GM12878 (cell line): ENCODE data around the gene BSN. TPM values are rescaled to one million over a fixed set of nuclear protein-coding genes. Genes with fewer than 3 reads are reported as not detected.

Experiments used
- ATAC-seq: fragments of 200-7000 bp; cut with Tn5 transposase; 3 replicates; pipeline ENCODE4 v1.9.1; 2020; ENCODE audit warnings: mild to moderate bottlenecking, moderate library complexity
- BruUV-seq: library from RNA; stranded (reverse); fragments of 400-500 nt; replicated peaks from 2 replicates; lab custom pipeline; 2021; lab: Mats Ljungman, UMichigan
- CTCF ChIA-PET: fragments of 300-600 bp; sonication (Branson Sonifier 250); formaldehyde crosslinking; extraction: SDS; loops from one replicate; lab custom pipeline; 2021; ENCODE audit warnings: inconsistent platforms; lab: Yijun Ruan, JAX
- POLR2A ChIA-PET: fragments of 350-600 bp; formaldehyde crosslinking; extraction: SDS; loops from one replicate; lab custom pipeline; 2021; ENCODE audit warnings: inconsistent platforms; lab: Charles Lee
- RAD21 ChIA-PET: fragments of 300-600 bp; sonication (Branson Sonifier 250); formaldehyde crosslinking; loops from one replicate; lab custom pipeline; 2023; ENCODE audit warnings: antibody characterized with exemption; ENCODE audit not compliant: unreplicated experiment; lab: Charles Lee
- SMC1A ChIA-PET: fragments of 300-600 bp; sonication (Branson Sonifier 250); formaldehyde crosslinking; loops from one replicate; lab custom pipeline; 2023; ENCODE audit not compliant: unreplicated experiment, uncharacterized antibody; lab: Charles Lee
- DNase-seq: peaks from one replicate; pipeline ENCODE4 v3.0.0-alpha.2; 2011; ENCODE audit warnings: low read depth, low spot score
- FAIRE-seq: peaks from 3 replicates; lab custom pipeline; 2011; peaks lifted over from hg19 to GRCh38; lab: Jason Lieb, UNC
- H2AFZ ChIP-seq: 2 replicates; pipeline ENCODE4 v1.6.0; 2011; ENCODE audit warnings: low read depth, low read length, control low read depth; ENCODE audit not compliant: control insufficient read depth
- H3K27ac ChIP-seq: 2 replicates; pipeline ENCODE4 v1.5.1; 2011; ENCODE audit warnings: control low read depth; ENCODE audit not compliant: control insufficient read depth, insufficient read depth
- H3K27me3 ChIP-seq, 2 experiments: replicated peaks in 1 of 2; 2 replicates each; pipeline versions ENCODE4 v1.6.0 to v1.6.1; 2011; ENCODE audit warnings: low read length in 1 of 2; ENCODE audit not compliant: control insufficient read depth in 2 of 2, insufficient read depth in 2 of 2
- H3K36me3 ChIP-seq, 2 experiments: 2 replicates each; pipeline ENCODE4 v1.5.1; 2011; ENCODE audit warnings: low read length in 1 of 2; ENCODE audit not compliant: control insufficient read depth in 2 of 2, insufficient read depth in 2 of 2
- H3K4me1 ChIP-seq: 2 replicates; pipeline ENCODE4 v1.6.1; 2011; ENCODE audit warnings: mild to moderate bottlenecking, low read length, moderate library complexity, mixed read lengths; ENCODE audit not compliant: control insufficient read depth, insufficient read depth
- H3K4me2 ChIP-seq: 2 replicates; pipeline ENCODE4 v1.6.0; 2011; ENCODE audit warnings: control low read depth; ENCODE audit not compliant: control insufficient read depth, insufficient read depth
- H3K4me3 ChIP-seq: fragments of 200-600 bp; sonication (generic); 2 replicates; pipeline ENCODE4 v1.5.1; 2016
- H3K79me2 ChIP-seq: 2 replicates; pipeline ENCODE4 v1.6.0; 2011; ENCODE audit warnings: low read length; ENCODE audit not compliant: control insufficient read depth, insufficient read depth
- H3K9ac ChIP-seq: 2 replicates; pipeline ENCODE4 v1.8.0; 2011; ENCODE audit warnings: low read length, control low read depth, mixed read lengths; ENCODE audit not compliant: control insufficient read depth, insufficient read depth
- H3K9me3 ChIP-seq: replicated peaks from 3 replicates; pipeline ENCODE4 v1.5.1; 2011; ENCODE audit warnings: mild to moderate bottlenecking, low read length; ENCODE audit not compliant: control insufficient read depth, insufficient read depth
- H4K20me1 ChIP-seq: 2 replicates; pipeline ENCODE4 v1.6.0; 2011; ENCODE audit not compliant: control insufficient read depth, insufficient read depth
- ATF2 ChIP-seq: IDR thresholded peaks from 2 replicates; pipeline ENCODE4 v1.6.1; 2012; ENCODE audit warnings: low read length, inconsistent platforms
- CEBPB ChIP-seq, 2 experiments: fragments of 150-350 bp in 1 of 2; IDR thresholded peaks; 2 replicates each; pipeline ENCODE4 v1.6.1; 2012 to 2014; ENCODE audit warnings: low read depth in 2 of 2, low read length in 2 of 2, borderline replicate concordance in 1 of 2, inconsistent platforms in 1 of 2
- HDGF ChIP-seq: fragments of 450-650 bp; IDR thresholded peaks from 2 replicates; pipeline ENCODE4 v1.6.1; 2016; ENCODE audit warnings: antibody characterized with exemption
- NFXL1 ChIP-seq: fragments of 450-650 bp; IDR thresholded peaks from 2 replicates; pipeline ENCODE4 v1.6.1; 2017; ENCODE audit warnings: antibody characterized with exemption, mild to moderate bottlenecking, borderline replicate concordance
- NR2F1 ChIP-seq: fragments of 450-650 bp; conservative IDR thresholded peaks from 2 replicates; pipeline ENCODE4 v1.6.1; 2017; ENCODE audit warnings: mild to moderate bottlenecking
- NRF1 ChIP-seq: conservative IDR thresholded peaks from 2 replicates; pipeline ENCODE4 v1.6.1; 2011; ENCODE audit warnings: mild to moderate bottlenecking, low read depth, low read length, improper control_type of control experiment
- POLR2A ChIP-seq: IDR thresholded peaks from 2 replicates; pipeline ENCODE4 v1.6.1; 2011; ENCODE audit warnings: low read depth, mild to moderate bottlenecking, low read length
- RELB ChIP-seq: fragments of 450-650 bp; IDR thresholded peaks from 2 replicates; pipeline ENCODE4 v1.6.1; 2017; ENCODE audit warnings: low read depth, mild to moderate bottlenecking, moderate library complexity
- RFX5 ChIP-seq: IDR thresholded peaks from 2 replicates; pipeline ENCODE4 v1.6.1; 2011; ENCODE audit warnings: low read depth, low read length, improper control_type of control experiment
- SKIL ChIP-seq: fragments of 450-650 bp; IDR thresholded peaks from 2 replicates; pipeline ENCODE4 v1.6.1; 2017; ENCODE audit warnings: mild to moderate bottlenecking, low read depth, inconsistent platforms; ENCODE audit not compliant: poor library complexity, severe bottlenecking
- SREBF1 ChIP-seq: IDR thresholded peaks from 2 replicates; pipeline ENCODE4 v1.6.1; 2012; ENCODE audit warnings: mild to moderate bottlenecking, low read length
- SRF ChIP-seq, 2 experiments: IDR thresholded peaks; 2 replicates each; pipeline ENCODE4 v1.6.1; 2011; ENCODE audit warnings: low read depth in 2 of 2, low read length in 2 of 2, mild to moderate bottlenecking in 1 of 2, moderate library complexity in 1 of 2
- WGBS: methylation state at CpG from one replicate; pipeline ENCODE4 v1.1.6; 2016; ENCODE audit warnings: low lambda C conversion rate; ENCODE audit not compliant: insufficient replicate concordance, insufficient coverage; ENCODE audit errors: missing lambda C conversion rate; 5-methylcytosine and 5-hydroxymethylcytosine counted together
- in situ Hi-C: fragments of 300-500 bp; cut with MboI; formaldehyde crosslinking; loops from 9 replicates; pipeline ENCODE4 v1.14.3; 2018; ENCODE audit warnings: mixed read lengths
- intact Hi-C: fragments of 100-400 bp; cut with micrococcal nuclease; formaldehyde crosslinking; loops from one replicate; pipeline ENCODE4 v1.14.2; 2022; ENCODE audit not compliant: unreplicated experiment
- polyA plus RNA-seq, 11 experiments: library from polyadenylated mRNA; depleted of rRNA in 4 of 11; unstranded in 6 of 11; stranded (reverse) in 5 of 11; fragments of >200 nt; fragmentation: Nextera tagmentation in 4 of 11; fragmentation: Illumina TruSeq in 1 of 11; extraction: Ambion mirVana in 4 of 11; extraction: Trizol in 1 of 11; gene quantifications; 1 replicate in 1 of 11; 2 replicates in 10 of 11; pipeline versions ENCODE4 v1.2.1 to v1.2.3, GENCODE V29; 2011 to 2016; ENCODE audit warnings: inconsistent platforms in 2 of 11, missing spikeins in 2 of 11, low read depth in 1 of 11
- total RNA-seq, 4 experiments: library from RNA; depleted of rRNA in 3 of 4; stranded (reverse); fragments of >200 nt in 3 of 4; fragmentation: Illumina TruSeq in 1 of 4; extraction: Trizol in 1 of 4; gene quantifications; 2 replicates each; pipeline versions ENCODE4 v1.2.1 to v1.2.3, GENCODE V29; 2013 to 2021

Gene BSN
- total and polyA plus RNA-seq, 10 of the 15 experiments (the other 5 are each of a cell fraction or from before 2014, with no cell fraction given): under 0.01 to 0.19 (median 0.05) TPM; not detected in 1

- TF ChIP-seq NR2F1: no peak
Observed at GRCh38 chr3:49611719-49612118, 57.4 kb downstream of the BSN start (continued).

- no peak for DNase-seq
- Histone ChIP-seq H2AFZ (no peak overlapping the region), H3K36me3 (no peaks in the 10 kb centered on the region), H3K9me3 (no peaks in the 10 kb centered on the region), H3K9ac (no peak overlapping the region), H3K27ac (no peak overlapping the region), H3K79me2 (no peaks in the 10 kb centered on the region), H3K4me3 (no peak overlapping the region), H3K27me3 (peaks cover 0 to 3% of the 10 kb centered on the region in 2 experiments; a peak in 1 of 4 replicates), H4K20me1 (no peaks in the 10 kb centered on the region), H3K4me2 (no peak overlapping the region), H3K4me1 (no peaks in the 10 kb centered on the region)
- ChIA-PET POLR2A (no interaction called here), RAD21 (no interaction called here), SMC1A (no interaction called here), CTCF (no interaction called here)
- no TSS peak for BruUV-seq
- TF ChIP-seq NRF1 (no peak), CEBPB (IDR thresholded peaks at IDR 0.05; ENCODE audit: borderline replicate concordance in 1 of 2, low read depth in 2 of 2, low read length in 2 of 2) (no peak), ATF2 (no peak), RFX5 (no peak), NFXL1 (no peak), HDGF (no peak), SKIL (no peak), RELB (no peak), SREBF1 (no peak), POLR2A (no peak), SRF (IDR thresholded peaks at IDR 0.05; ENCODE audit: low read depth in 2 of 2, low read length in 2 of 2) (no peak)
- no peak for ATAC-seq
- intact Hi-C loops: no loop called here
- no peak for FAIRE-seq
- in situ Hi-C loops: no loop called here
- WGBS: 50% methylated on average over 1 of the region's 1 CpG
Observed at GRCh38 chr3:49614936-49615335, 60.7 kb downstream of the BSN start.
